K562 (cell line): ENCODE results near the gene SECISBP2. TPM values are rescaled to one million over a fixed set of nuclear protein-coding genes. Genes with fewer than 3 reads are reported as not detected.

Experiments used
- ATAC-seq: fragments of 200-7000 bp; cut with Tn5 transposase; 3 replicates; pipeline ENCODE4 v1.9.1; 2020; ENCODE audit warnings: moderate library complexity
- BruUV-seq: library from RNA; stranded (reverse); fragments of 400-500 nt; replicated peaks from 2 replicates; lab custom pipeline; 2021; lab: Mats Ljungman, UMichigan
- CTCF ChIA-PET: fragments of 300-600 bp; formaldehyde crosslinking; extraction: SDS; loops from one replicate; lab custom pipeline; 2021; ENCODE audit warnings: low intra/inter-chr PET ratio; lab: Yijun Ruan, JAX
- POLR2A ChIA-PET: fragments of 300-600, 350-650 bp; sonication (Branson Sonifier 250); formaldehyde crosslinking; extraction: SDS; loops from one replicate; lab custom pipeline; 2021; ENCODE audit warnings: antibody characterized with exemption, inconsistent platforms; lab: Yijun Ruan, JAX
- DNase-seq, 4 experiments: peaks; one replicate each; pipeline versions ENCODE4 v3.0.0 to v3.0.0-alpha.2; 2011 to 2018; ENCODE audit warnings: low spot score in 3 of 4, mixed read lengths in 3 of 4; ENCODE audit errors: extremely low read depth in 1 of 4
- FAIRE-seq: peaks from 2 replicates; lab custom pipeline; 2011; peaks lifted over from hg19 to GRCh38; lab: Jason Lieb, UNC
- H2AFZ ChIP-seq: 2 replicates; pipeline ENCODE4 v1.6.0; 2011; ENCODE audit warnings: low read depth, low read length, control low read depth, inconsistent platforms
- H3K27ac ChIP-seq: fragments of 200-600 bp; 3 replicates; pipeline ENCODE4 v1.8.0; 2011; ENCODE audit warnings: low read depth, mild to moderate bottlenecking, control low read depth, inconsistent platforms, low read length, moderate library complexity, mixed read lengths; ENCODE audit errors: extremely low read depth
- H3K27me3 ChIP-seq, 2 experiments: fragments of 300-600 bp in 1 of 2; 2 replicates in 1 of 2; 3 replicates in 1 of 2; pipeline versions ENCODE4 v1.6.0 to v1.8.0; 2011; ENCODE audit warnings: inconsistent platforms in 2 of 2, low read length in 2 of 2, mild to moderate bottlenecking in 1 of 2, mixed read lengths in 1 of 2, moderate library complexity in 1 of 2; ENCODE audit not compliant: control insufficient read depth in 2 of 2, insufficient read depth in 2 of 2
- H3K36me3 ChIP-seq: fragments of 300-600 bp; 3 replicates; pipeline ENCODE4 v1.8.0; 2011; ENCODE audit warnings: mild to moderate bottlenecking, low read length, inconsistent platforms; ENCODE audit not compliant: control insufficient read depth, insufficient read depth
- H3K4me1 ChIP-seq, 2 experiments: fragments of 200-600 bp in 1 of 2; replicated peaks in 1 of 2; 2 replicates in 1 of 2; 3 replicates in 1 of 2; pipeline versions ENCODE4 v1.5.1 to v1.8.0; 2011; ENCODE audit warnings: inconsistent platforms in 2 of 2, low read length in 2 of 2, mild to moderate bottlenecking in 1 of 2, mixed read lengths in 1 of 2, moderate library complexity in 1 of 2; ENCODE audit not compliant: control insufficient read depth in 2 of 2, insufficient read depth in 2 of 2
- H3K4me2 ChIP-seq: 2 replicates; pipeline ENCODE4 v1.6.1; 2011; ENCODE audit warnings: low read length, control low read depth, inconsistent platforms, mixed read lengths; ENCODE audit not compliant: insufficient read depth
- H3K4me3 ChIP-seq: fragments of 200-600 bp; sonication (generic), shearing (Covaris generic); 2 replicates; pipeline ENCODE4 v1.5.1; 2016; ENCODE audit warnings: control low read depth, inconsistent platforms
- H3K79me2 ChIP-seq: fragments of 200-600 bp; 3 replicates; pipeline ENCODE4 v1.8.0; 2011; ENCODE audit warnings: low read length, inconsistent platforms; ENCODE audit not compliant: control insufficient read depth, insufficient read depth
- H3K9ac ChIP-seq, 2 experiments: 2 replicates each; pipeline versions ENCODE4 v1.6.0 to v1.6.1; 2011; ENCODE audit warnings: low read depth in 2 of 2, low read length in 2 of 2, control low read depth in 1 of 2, inconsistent platforms in 1 of 2, mild to moderate bottlenecking in 1 of 2, mixed read lengths in 1 of 2; ENCODE audit not compliant: insufficient read depth in 1 of 2
- H3K9me1 ChIP-seq: one replicate; pipeline ENCODE4 v1.6.0; 2011; ENCODE audit warnings: inconsistent platforms, mild to moderate bottlenecking, low read length, moderate library complexity; ENCODE audit not compliant: control insufficient read depth, insufficient read depth
- H3K9me3 ChIP-seq: replicated peaks from 2 replicates; pipeline ENCODE4 v1.5.1; 2011; ENCODE audit warnings: low read depth, low read length, inconsistent platforms; ENCODE audit not compliant: control insufficient read depth, insufficient read depth
- H4K20me1 ChIP-seq: replicated peaks from 2 replicates; pipeline ENCODE4 v1.6.1; 2011; ENCODE audit warnings: low read length, inconsistent platforms, mixed read lengths; ENCODE audit not compliant: control insufficient read depth, insufficient read depth
- CBFA2T3 ChIP-seq: fragments of 450-650 bp; IDR thresholded peaks from 2 replicates; pipeline ENCODE4 v1.6.1; 2017
- DMBX1 ChIP-seq: fragments of 250-450 bp; sonication (Bioruptor Pico); IDR thresholded peaks from 2 replicates; pipeline ENCODE4 v1.8.0; 2022; ENCODE audit warnings: inconsistent platforms, mild to moderate bottlenecking, moderate library complexity, borderline replicate concordance
- FOSL1 ChIP-seq: fragments of 200-800 bp; sonication (Bioruptor generic); conservative IDR thresholded peaks from 2 replicates; pipeline ENCODE4 v1.6.1; 2016; ENCODE audit warnings: missing genetic modification characterization, missing compliant biosample characterization
- KDM1A ChIP-seq, 2 experiments: fragments of 450-650 bp; IDR thresholded peaks; 2 replicates each; pipeline ENCODE4 v1.6.1; 2016; ENCODE audit warnings: mild to moderate bottlenecking in 2 of 2
- NCOR1 ChIP-seq: fragments of 450-650 bp; IDR thresholded peaks from 2 replicates; pipeline ENCODE4 v1.6.1; 2016; ENCODE audit warnings: mild to moderate bottlenecking, moderate library complexity
- NFIC ChIP-seq: fragments of 450-650 bp; IDR thresholded peaks from 2 replicates; pipeline ENCODE4 v1.6.1; 2017; ENCODE audit warnings: mild to moderate bottlenecking, inconsistent platforms
- SIN3B ChIP-seq: fragments of 450-650 bp; IDR thresholded peaks from 2 replicates; pipeline ENCODE4 v1.6.1; 2017; ENCODE audit warnings: low read depth, mild to moderate bottlenecking, moderate library complexity
- TAL1 ChIP-seq: fragments of 450-650 bp; IDR thresholded peaks from 2 replicates; pipeline ENCODE4 v1.6.1; 2016; ENCODE audit warnings: mild to moderate bottlenecking
- WGBS: fragments of 100-300 bp; shearing (Covaris generic); methylation state at CpG from one replicate; pipeline ENCODE4 v1.1.6; 2016; ENCODE audit warnings: low coverage, mixed read lengths; ENCODE audit not compliant: insufficient coverage; ENCODE audit errors: missing lambda C conversion rate; 5-methylcytosine and 5-hydroxymethylcytosine counted together
- in situ Hi-C: fragments of 300-500 bp; cut with MboI; formaldehyde crosslinking; loops from 4 replicates; pipeline ENCODE4 v1.15.0; 2018; ENCODE audit warnings: inconsistent platforms, mixed read lengths
- intact Hi-C: fragments of 100-400 bp; cut with micrococcal nuclease; formaldehyde crosslinking; loops from 2 replicates; pipeline ENCODE4 v1.14.2; 2022
- polyA plus RNA-seq, 8 experiments: library from polyadenylated mRNA; depleted of rRNA in 4 of 8; stranded (reverse) in 5 of 8; unstranded in 3 of 8; fragments of >200 nt; fragmentation: Nextera tagmentation in 2 of 8; fragmentation: Illumina TruSeq in 1 of 8; extraction: Ambion mirVana in 2 of 8; extraction: Trizol in 1 of 8; gene quantifications; 2 replicates each; pipeline versions ENCODE4 v1.2.1 to v1.2.3, GENCODE V29; 2011 to 2014; ENCODE audit warnings: inconsistent platforms in 1 of 8, missing spikeins in 1 of 8
- total RNA-seq, 7 experiments: library from RNA; depleted of rRNA in 6 of 7; stranded (reverse); fragments of >200 nt in 6 of 7; fragmentation: Illumina TruSeq in 2 of 7; extraction: Trizol in 2 of 7; gene quantifications; 2 replicates each; pipeline versions ENCODE4 v1.2.1 to v1.2.3, GENCODE V29; 2011 to 2021; ENCODE audit warnings: low replicate concordance in 1 of 7
- TF ChIP-seq, protein P1 (sequence below): sonication (generic); formaldehyde crosslinking; IDR thresholded peaks from 2 replicates; pipeline ENCODE4 v1.8.0; 2022; ENCODE audit warnings: mild to moderate bottlenecking, missing genetic modification reagents, borderline replicate concordance
- TF ChIP-seq, protein P2 (sequence below): fragments of 200-800 bp; sonication (Bioruptor generic); IDR thresholded peaks from 2 replicates; pipeline ENCODE4 v1.6.1; 2016; ENCODE audit warnings: missing genetic modification characterization, missing compliant biosample characterization
- TF ChIP-seq, protein P3 (sequence below), 2 experiments: IDR thresholded peaks; 2 replicates each; pipeline ENCODE4 v1.6.1; 2012; ENCODE audit warnings: improper control_type of control experiment in 2 of 2, low read depth in 2 of 2, low read length in 2 of 2, borderline replicate concordance in 1 of 2
- TF ChIP-seq, protein P4 (sequence below): fragments of 250-450 bp; sonication (Bioruptor Pico); IDR thresholded peaks from 2 replicates; pipeline ENCODE4 v1.5.0; 2020; ENCODE audit warnings: mild to moderate bottlenecking

SECISBP2 gene
- total and polyA plus RNA-seq, 9 of the 15 experiments (the other 6 are each of a cell fraction or from before 2014, with no cell fraction given), result 3.2 to 41.6 (median 26.1) TPM

DNA sequence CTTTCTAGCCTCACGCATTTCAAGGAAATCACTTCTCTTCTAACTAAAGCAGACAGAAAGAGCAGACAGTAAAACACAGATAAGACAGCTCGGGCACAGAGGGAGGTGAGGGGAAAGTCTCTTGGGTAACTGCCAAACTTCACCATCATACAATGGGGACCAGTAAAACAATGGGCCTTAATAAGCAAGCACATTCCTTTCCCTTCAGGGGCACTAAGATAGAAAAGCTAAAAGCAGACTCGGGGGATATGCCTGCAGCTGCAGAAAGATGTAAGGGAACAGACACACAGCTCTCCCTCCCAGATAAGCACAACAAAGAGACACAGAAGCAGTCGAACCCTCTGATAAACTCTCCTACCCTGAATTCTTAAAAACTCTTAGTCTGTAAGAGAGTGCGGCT is 22.9 kb upstream of the SECISBP2 start:
- in situ Hi-C loops, result no loop called here
- TF ChIP-seq FOSL1 (tag), result no peak
- TF ChIP-seq CBFA2T3, result peak; percentile 88
- no peak for TF ChIP-seq DMBX1 (CRISPR knock-in tag)
- peak in 1 of 2 experiments; percentile 30; a peak in 1 of 4 replicates for TF ChIP-seq KDM1A (IDR thresholded peaks at IDR 0.05)
- TF ChIP-seq, protein P1, sequence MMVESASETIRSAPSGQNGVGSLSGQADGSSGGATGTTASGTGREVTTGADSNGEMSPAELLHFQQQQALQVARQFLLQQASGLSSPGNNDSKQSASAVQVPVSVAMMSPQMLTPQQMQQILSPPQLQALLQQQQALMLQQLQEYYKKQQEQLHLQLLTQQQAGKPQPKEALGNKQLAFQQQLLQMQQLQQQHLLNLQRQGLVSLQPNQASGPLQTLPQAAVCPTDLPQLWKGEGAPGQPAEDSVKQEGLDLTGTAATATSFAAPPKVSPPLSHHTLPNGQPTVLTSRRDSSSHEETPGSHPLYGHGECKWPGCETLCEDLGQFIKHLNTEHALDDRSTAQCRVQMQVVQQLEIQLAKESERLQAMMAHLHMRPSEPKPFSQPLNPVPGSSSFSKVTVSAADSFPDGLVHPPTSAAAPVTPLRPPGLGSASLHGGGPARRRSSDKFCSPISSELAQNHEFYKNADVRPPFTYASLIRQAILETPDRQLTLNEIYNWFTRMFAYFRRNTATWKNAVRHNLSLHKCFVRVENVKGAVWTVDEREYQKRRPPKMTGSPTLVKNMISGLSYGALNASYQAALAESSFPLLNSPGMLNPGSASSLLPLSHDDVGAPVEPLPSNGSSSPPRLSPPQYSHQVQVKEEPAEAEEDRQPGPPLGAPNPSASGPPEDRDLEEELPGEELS (CRISPR knock-in tag), result no peak
- peak; percentile 67; the same call in 1 of the 2 replicates for TF ChIP-seq TAL1
- TF ChIP-seq, protein P2, sequence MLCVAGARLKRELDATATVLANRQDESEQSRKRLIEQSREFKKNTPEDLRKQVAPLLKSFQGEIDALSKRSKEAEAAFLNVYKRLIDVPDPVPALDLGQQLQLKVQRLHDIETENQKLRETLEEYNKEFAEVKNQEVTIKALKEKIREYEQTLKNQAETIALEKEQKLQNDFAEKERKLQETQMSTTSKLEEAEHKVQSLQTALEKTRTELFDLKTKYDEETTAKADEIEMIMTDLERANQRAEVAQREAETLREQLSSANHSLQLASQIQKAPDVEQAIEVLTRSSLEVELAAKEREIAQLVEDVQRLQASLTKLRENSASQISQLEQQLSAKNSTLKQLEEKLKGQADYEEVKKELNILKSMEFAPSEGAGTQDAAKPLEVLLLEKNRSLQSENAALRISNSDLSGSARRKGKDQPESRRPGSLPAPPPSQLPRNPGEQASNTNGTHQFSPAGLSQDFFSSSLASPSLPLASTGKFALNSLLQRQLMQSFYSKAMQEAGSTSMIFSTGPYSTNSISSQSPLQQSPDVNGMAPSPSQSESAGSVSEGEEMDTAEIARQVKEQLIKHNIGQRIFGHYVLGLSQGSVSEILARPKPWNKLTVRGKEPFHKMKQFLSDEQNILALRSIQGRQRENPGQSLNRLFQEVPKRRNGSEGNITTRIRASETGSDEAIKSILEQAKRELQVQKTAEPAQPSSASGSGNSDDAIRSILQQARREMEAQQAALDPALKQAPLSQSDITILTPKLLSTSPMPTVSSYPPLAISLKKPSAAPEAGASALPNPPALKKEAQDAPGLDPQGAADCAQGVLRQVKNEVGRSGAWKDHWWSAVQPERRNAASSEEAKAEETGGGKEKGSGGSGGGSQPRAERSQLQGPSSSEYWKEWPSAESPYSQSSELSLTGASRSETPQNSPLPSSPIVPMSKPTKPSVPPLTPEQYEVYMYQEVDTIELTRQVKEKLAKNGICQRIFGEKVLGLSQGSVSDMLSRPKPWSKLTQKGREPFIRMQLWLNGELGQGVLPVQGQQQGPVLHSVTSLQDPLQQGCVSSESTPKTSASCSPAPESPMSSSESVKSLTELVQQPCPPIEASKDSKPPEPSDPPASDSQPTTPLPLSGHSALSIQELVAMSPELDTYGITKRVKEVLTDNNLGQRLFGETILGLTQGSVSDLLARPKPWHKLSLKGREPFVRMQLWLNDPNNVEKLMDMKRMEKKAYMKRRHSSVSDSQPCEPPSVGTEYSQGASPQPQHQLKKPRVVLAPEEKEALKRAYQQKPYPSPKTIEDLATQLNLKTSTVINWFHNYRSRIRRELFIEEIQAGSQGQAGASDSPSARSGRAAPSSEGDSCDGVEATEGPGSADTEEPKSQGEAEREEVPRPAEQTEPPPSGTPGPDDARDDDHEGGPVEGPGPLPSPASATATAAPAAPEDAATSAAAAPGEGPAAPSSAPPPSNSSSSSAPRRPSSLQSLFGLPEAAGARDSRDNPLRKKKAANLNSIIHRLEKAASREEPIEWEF (CRISPR knock-in tag), result no peak
- TF ChIP-seq, protein P3, sequence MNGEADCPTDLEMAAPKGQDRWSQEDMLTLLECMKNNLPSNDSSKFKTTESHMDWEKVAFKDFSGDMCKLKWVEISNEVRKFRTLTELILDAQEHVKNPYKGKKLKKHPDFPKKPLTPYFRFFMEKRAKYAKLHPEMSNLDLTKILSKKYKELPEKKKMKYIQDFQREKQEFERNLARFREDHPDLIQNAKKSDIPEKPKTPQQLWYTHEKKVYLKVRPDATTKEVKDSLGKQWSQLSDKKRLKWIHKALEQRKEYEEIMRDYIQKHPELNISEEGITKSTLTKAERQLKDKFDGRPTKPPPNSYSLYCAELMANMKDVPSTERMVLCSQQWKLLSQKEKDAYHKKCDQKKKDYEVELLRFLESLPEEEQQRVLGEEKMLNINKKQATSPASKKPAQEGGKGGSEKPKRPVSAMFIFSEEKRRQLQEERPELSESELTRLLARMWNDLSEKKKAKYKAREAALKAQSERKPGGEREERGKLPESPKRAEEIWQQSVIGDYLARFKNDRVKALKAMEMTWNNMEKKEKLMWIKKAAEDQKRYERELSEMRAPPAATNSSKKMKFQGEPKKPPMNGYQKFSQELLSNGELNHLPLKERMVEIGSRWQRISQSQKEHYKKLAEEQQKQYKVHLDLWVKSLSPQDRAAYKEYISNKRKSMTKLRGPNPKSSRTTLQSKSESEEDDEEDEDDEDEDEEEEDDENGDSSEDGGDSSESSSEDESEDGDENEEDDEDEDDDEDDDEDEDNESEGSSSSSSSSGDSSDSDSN (IDR thresholded peaks at IDR 0.05; ENCODE audit: borderline replicate concordance in 1 of 2, low read depth in 2 of 2, low read length in 2 of 2), result no peak
- TF ChIP-seq NCOR1, result peak; percentile 61; the same call in 1 of the 2 replicates
- TF ChIP-seq SIN3B, result no peak
- TF ChIP-seq, protein P4, sequence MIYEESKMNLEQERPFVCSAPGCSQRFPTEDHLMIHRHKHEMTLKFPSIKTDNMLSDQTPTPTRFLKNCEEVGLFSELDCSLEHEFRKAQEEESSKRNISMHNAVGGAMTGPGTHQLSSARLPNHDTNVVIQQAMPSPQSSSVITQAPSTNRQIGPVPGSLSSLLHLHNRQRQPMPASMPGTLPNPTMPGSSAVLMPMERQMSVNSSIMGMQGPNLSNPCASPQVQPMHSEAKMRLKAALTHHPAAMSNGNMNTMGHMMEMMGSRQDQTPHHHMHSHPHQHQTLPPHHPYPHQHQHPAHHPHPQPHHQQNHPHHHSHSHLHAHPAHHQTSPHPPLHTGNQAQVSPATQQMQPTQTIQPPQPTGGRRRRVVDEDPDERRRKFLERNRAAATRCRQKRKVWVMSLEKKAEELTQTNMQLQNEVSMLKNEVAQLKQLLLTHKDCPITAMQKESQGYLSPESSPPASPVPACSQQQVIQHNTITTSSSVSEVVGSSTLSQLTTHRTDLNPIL, result no peak
- peak; percentile 76 for TF ChIP-seq NFIC

More for the DNA sequence above, 22.9 kb upstream of the SECISBP2 start:
- H3K9me3 ChIP-seq, result no peaks in the 10 kb centered on the region; the same call in 1 of the 2 replicates
- DNase-seq (peak in 1 of 4 experiments; percentile 55), FAIRE-seq (peak; percentile 76), ATAC-seq (no peak)
- no peaks in the 10 kb centered on the region for H4K20me1 ChIP-seq
- 0% methylated on average over 4 of the region's 5 CpGs for WGBS
- H3K4me3 ChIP-seq, result no peak overlapping the region
- H3K79me2 ChIP-seq, result no peaks in the 10 kb centered on the region
- no peak overlapping the region for H3K27ac ChIP-seq
- ChIA-PET POLR2A (no interaction called here), CTCF (no interaction called here)
- intact Hi-C loops, result no loop called here
- H2AFZ ChIP-seq, result no peak overlapping the region
- no peaks in the 10 kb centered on the region for H3K36me3 ChIP-seq
- no peak overlapping the region for H3K4me2 ChIP-seq
- H3K9ac ChIP-seq, result no peak overlapping the region
- no TSS peak for BruUV-seq
- H3K9me1 ChIP-seq, result no peaks in the 10 kb centered on the region
- H3K27me3 ChIP-seq, result no peaks in the 10 kb centered on the region
- no peaks in the 10 kb centered on the region for H3K4me1 ChIP-seq
